Hematopoietic multipotent progenitor cell (in vitro differentiated cells): ENCODE measurements around the gene TGFB2. TPM values are rescaled to one million over a fixed set of nuclear protein-coding genes. Genes with fewer than 3 reads are reported as not detected.
"Not testable (repeated sequence)": the region's sequence is repeated elsewhere in the genome, so short reads cannot be mapped to it uniquely, and the experiment has no call there.

Experiments used
- DNase-seq, 3 donors: peaks; one replicate each; pipeline ENCODE4 v3.0.0-alpha.2; 2011 to 2015; ENCODE audit warnings: low read depth in 2 of 3, low spot score in 2 of 3
- total RNA-seq: library from RNA; depleted of rRNA; stranded (reverse); fragments of >200 nt; gene quantifications from one replicate; pipeline ENCODE4 v1.2.3, GENCODE V29; 2012

Gene TGFB2
- total RNA-seq: under 0.01 TPM

DNA sequence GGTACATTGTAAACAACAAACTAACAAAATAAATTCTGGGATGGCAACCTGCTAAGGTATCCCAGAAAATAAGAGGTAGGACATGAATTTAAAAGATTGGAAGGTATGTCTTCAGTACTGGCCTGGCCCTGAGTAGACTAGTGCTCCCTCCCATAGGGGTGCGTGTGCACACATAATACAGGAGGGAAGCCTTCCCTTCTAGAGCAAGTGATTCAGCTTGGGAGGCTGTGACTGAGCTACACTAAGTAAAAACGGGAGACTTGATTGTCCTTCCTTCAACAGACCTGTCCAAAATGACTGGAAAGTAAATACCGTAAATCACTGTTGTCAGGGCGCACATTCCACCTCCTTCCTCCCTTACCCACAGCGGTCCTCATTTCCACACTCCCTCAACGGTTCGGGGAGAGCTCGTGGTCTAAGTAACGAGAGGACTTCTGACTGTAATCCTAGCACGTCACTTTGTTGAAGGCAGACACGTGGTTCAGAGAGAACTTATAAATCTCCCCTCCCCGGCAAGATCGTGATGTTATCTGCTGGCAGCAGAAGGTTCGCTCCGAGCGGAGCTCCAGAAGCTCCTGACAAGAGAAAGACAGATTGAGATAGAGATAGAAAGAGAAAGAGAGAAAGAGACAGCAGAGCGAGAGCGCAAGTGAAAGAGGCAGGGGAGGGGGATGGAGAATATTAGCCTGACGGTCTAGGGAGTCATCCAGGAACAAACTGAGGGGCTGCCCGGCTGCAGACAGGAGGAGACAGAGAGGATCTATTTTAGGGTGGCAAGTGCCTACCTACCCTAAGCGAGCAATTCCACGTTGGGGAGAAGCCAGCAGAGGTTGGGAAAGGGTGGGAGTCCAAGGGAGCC lies at the start of gene TGFB2:
TSS of gene TGFB2 (plus strand) at position 523 of the 859 bp plus-strand sequence. CDS start 1,366 bp downstream, outside the sequence.
- DNase-seq: peak in 2 of 3 donors; percentile 60 to 76

DNA sequence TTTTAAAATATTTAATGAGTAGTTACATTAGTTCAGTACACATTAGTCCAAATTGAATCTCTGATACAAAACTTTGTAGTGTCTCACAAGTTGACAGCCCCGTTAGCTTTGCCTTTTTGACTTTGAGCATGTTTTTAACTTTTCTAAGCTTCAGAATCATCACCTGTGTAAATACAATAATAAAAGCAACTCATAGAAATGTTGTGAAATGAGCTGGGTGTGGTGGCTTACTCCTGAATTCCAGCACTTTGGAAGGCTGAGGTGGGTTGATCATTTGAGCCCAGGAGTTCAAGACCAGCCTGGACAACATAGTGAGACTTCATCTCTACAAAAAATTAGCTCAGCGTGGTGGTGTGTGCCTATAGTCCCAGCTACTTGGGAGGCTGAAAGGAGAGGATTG lies 49.0 kb upstream of the TGFB2 start:
- DNase-seq: no peak

GRCh38 chr1:218297461-218297860 lies 47.7 kb upstream of the TGFB2 start:
- no peak for DNase-seq

DNA sequence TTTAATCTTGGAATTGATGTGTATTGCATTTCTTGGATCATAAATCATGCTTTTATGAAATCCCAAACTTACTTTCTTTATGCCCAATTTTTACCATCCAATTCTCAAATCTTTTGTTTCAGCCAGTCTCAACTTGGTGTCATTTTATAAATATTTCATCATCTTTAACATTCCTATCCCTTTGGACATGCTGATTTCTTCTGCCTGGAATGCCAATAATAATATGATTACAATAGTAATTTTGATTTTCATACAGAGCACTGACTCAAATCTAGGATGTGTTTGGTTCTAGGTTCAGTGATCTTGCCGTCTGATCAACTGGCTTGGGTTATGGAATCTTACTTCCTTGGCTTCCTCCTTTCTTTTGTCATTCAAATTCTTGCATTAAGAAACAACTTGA lies 47.3 kb upstream of the TGFB2 start:
- no peak for DNase-seq

- no peak for DNase-seq
These were observed 46.7 kb upstream of the TGFB2 start for GRCh38 chr1:218298398-218298797.

DNA sequence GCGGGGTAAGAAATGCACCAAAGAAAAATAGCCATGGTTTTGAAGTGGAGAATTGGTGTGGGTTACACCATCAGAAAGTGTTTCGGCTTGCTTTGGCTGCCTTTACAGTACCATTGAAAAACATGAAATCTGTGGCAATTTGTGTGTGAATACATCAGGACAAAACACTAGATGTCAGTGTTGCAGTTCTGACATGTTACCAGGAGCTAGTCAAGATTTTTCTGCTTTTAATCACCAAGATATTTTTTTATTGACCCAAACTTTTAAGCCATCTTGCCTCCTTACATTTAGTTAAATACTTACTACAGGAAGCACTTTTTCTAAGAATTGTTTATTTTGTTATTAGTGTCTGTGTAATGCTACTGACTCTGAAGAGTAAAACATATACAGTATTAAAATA lies 45.7 kb upstream of the TGFB2 start:
- peak in 2 of 3 donors; percentile 22 to 68 for DNase-seq

GRCh38 chr1:218301217-218301616 lies 43.9 kb upstream of the TGFB2 start:
- DNase-seq: no peak

DNA sequence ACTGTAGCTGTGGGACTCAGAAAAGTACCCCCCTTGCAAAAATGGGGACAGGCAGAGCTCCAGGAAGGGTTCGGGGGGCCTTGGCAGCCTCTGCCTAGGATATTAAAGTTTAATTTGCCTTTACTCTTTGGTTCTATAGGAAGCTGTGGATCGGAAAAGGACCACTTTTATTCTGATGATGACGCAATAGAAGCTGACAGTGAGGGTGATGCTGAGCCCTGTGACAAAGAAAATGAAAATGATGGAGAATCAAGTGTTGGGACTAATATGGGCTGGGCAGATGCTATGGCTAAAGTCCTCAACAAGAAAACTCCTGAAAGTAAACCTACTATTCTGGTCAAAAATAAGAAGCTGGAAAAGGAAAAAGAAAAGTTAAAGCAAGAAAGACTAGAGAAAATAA lies 43.0 kb upstream of the TGFB2 start:
- DNase-seq: no peak

DNA sequence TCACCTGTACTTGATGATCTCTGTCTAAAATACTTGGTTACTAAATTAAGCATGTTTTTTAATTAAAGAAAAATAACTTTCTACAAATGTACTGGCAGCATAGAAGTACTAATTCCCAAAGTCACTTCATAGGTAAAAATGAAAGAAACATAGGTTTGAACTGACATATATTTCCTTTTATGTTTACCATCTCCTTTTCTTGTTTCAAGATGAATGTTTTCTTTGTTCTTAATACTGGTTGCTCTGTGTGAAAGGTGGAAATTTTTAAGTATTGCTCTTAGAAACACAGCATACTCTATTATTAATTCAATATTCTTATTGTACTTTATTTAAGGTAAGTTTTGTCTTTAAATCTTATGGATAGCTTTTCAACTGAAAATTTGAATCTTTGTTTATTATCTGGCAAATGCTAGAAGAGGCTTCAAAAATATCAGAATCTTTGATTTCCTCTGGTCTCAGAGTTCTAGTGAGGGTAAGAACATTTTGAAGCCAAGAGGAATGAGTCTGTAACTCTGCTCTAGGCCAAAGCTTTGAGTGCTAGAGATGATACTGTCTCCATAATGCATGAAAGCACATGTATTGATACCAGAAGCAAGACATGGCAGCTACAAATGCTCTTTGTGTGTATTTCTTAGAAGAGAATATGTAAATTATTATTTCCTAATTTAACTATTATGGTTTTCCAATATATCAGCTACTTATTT lies 41.8 kb upstream of the TGFB2 start:
- DNase-seq: no peak

- DNase-seq: peak in 2 of 3 donors; percentile 80 to 92
These were observed 40.7 kb upstream of the TGFB2 start for GRCh38 chr1:218304281-218305039.

DNA sequence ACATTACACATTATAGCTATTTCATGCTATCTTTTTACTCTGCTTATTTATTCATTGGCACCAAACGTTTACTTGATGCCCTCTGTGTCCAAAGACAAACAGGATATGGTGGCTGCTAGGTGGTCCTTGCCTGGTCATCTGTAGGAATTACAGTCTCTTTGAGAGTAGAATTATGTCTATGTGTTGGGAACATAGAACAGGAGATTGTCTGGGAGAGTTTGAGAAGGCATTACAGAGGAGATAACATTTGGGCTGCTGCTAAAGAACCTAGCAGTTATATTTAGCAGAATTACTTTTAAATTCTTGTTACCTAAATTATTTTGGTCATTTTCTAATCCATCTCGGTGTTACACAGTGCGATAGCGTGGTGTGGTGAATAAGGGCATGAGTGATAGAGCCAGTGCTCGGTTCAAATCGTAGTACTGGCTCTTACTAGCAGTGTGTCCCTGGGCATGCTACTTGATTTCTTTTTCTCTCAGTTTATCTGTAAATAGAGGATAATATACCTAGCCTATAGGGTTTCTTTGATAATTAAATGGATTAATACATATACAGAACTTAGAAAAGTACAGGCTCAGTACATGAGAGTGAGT lies 39.6 kb upstream of the TGFB2 start:
- DNase-seq: no peak

DNA sequence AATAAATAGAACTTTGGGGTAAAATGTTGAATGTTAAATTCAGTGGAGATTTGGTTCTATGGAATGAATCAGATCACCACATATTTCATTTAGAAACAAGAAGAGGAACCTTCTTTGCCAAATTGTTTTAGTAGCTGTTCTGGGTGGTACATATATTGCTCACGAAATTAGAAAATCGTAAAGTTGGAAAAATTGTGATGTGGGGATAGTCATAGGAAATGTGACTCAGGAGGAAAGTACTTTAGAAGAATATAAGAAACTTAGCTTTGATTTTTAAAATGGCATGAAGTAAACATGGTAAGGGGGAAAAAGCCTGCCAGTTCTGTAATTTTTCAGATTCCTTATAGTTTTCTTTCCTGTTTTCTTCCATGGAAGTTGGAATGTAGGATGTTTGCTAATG lies 32.6 kb upstream of the TGFB2 start:
- DNase-seq: no peak

DNA sequence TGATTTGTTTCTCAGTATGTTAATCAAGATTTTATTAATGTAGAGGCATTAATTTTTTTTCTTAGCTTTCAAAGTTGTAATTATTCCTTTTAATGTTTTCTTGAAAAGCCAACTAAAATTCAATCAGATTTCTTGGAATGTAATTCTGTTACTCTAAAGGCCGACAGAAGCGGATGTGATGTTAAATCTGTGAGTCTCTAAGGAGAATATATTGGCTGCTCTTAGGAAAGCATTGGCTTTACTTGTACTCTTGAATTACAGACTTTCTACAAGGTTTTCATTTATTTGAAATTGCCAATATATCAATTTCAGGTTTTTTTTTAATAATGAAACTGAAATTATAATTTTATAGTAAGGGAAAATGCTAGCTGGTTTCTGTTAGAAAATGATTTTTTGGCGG lies 30.8 kb upstream of the TGFB2 start:
- no peak for DNase-seq

GRCh38 chr1:218315638-218316037 lies 29.5 kb upstream of the TGFB2 start:
- DNase-seq: no peak

DNA sequence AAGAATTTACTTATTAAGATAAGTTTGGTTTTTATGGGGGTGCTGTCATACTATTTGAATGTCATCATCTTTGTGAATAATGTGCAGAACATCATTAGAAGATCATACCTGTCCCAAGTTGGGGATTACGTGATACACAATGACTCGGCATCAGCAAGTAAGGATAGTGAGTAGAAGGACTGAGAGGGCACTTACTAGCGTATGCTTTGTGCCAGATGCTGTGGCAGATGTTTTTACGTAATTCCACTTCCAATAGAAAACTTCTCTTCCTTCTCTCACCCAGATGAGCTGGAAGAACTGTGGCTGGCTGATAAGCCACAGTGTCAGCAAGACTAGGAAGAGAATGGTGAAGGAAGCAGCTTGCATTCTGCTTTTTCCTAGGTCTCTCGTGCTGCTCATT lies 28.1 kb upstream of the TGFB2 start:
- DNase-seq: peak in 1 of 3 donors; percentile 22

DNA sequence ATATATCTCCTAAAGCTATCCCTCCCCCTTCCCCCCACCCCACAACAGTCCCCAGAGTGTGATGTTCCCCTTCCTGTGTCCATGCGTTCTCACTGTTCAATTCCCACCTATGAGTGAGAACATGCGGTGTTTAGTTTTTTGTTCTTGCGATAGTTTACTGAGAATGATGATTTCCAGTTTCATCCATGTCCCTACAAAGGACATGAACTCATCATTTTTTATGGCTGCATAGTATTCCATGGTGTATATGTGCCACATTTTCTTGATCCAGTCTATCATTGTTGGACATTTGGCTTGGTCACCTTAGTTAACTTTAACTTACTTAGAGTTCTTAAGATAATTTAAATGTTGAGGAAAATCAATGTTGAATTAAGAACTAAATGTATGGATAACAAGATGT lies 25.0 kb upstream of the TGFB2 start:
- not testable (repeated sequence) for DNase-seq

- DNase-seq: no peak
These were observed 22.4 kb upstream of the TGFB2 start for GRCh38 chr1:218322762-218323161.

GRCh38 chr1:218323568-218324225 lies 21.4 kb upstream of the TGFB2 start:
- DNase-seq: no peak

DNA sequence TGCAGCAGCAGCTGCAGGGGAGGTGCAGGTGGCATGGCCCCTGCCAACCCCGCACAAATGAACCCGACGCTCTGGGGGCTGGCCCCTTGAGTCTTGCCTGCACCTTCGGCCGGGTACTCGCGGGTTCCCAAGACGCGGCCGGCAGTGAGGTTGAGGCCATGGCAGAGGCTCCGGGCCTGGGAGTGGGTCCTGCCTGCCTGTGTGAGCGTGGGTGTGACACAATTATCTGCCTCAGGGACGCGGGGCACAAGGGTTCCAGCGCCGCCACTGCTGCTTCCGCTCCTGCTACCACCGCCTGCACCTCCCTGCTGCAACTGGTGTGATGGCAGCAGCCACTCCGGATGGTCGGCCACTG lies 20.9 kb upstream of the TGFB2 start:
- DNase-seq: no peak

DNA sequence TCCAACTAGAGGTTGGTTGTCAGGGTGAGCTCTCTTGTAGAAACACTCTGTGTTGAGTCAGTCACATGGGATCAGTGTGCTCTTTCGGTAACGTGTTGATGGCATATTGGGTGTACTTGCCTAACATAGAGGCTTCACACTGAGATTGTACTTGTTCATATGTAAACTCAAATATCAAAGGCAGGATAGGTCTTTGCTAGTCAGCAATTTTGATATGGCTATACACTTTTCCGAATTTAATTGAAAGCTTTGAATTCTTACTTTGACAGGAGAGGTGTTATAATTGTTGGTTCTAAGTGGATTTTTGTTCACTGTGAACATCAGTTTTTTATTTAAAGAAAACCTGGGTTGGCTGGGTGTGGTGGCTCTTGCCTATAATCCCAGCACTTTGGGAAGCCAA lies 16.4 kb upstream of the TGFB2 start:
- no peak for DNase-seq
